NCI-H774 (cell line): Measurements from ENCODE around the gene GFY.
"Not testable (repeated sequence)": the region's sequence is repeated elsewhere in the genome, so short reads cannot be mapped to it uniquely, and the experiment has no call there.

Experiments used
- DNase-seq: peaks from one replicate; lab custom pipeline; 2025; lab: John Stamatoyannopoulos, UW

GFY gene

DNA sequence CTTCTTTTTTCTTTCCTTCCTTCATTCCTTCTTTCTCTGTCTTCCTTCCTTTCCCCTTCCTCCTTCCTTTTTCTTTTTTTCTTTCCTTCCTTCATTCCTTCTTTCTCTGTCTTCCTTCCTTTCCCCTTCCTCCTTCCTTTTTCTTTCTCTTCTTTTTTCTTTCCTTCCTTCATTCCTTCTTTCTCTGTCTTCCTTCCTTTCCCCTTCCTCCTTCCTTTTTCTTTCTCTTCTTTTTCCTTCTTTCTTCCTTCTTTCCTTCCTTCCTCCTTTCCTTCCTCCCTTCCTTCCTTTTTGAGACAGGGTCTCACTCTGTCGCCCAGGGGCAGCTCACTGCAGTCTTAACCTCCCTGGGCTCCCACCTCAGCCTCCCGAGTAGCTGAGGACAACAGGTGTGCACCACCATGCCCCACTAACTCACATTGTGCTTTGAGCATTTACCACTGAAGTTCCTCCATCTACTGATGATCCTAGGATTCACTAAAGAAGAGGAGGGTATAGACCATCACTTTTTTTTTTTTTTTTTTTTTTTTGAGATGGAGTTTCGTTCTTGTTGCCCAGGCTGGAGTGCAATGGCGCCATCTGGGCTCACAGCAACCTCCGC is 19.0 kb downstream of the GFY start:
- not testable (repeated sequence) for DNase-seq

DNA sequence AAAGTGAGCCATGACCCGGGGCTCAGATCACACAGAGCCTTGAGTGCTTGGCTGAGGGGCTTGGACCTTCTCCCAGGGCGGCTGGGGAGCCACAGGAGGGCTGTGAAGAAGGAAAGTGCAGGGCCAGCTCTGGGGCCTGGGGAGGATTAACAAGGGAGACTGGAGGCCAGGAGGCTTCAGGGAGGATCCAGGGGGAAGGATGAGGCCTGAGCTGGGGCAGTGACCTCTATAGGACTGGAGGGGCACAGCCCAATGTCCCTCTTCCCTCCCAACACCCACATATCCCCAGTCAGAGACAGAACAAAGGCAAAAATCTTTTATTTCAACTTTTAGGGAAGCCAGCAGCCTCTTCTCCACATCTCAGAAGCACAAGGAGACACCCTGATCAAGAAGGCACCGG is 20.8 kb downstream of the GFY start:
- no peak for DNase-seq

DNA sequence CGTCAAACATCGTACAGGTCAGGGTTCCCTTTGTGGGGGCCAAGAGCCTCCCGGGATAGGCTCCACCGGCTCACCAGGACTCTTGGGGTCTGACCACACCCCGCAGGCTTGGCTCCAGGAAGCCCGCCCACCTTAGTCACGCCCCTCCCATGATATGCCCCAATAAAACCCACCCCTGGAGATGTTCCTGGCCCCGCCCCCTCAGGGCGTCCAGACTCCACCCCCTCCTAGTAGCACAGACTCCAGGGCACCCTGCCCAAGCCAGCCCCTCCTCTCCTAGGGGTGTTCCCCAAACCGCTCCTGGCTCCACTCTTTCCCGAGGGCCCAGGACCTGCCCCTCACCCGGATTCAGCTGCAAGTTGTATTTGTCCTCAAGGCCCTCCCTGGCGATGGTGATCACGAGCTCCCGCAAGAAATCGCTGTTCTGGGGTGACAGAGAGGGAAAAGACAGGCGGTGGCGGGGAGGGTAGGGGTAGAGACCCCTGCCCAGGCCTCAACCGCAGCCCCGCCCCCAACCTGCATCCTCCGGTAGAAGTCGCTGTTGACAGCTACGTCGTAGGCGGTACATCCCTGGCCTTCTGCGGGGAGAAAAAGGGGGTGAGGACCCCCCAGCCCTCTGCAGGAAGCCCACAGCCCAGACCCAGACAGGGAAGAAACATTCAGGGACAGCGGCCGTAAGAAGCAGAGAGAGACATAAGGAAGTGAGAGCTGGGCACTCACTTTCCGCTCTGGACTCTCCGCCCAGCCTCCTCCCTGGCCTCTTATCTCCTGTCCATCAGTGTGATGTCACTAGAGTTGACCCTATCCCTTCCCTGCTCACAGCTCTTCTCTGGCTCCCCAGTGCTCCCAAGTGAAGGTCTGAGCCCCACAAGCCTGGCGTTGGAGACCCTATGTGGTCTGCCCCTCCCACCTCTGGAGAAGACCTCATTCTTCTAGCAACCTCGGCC is 22.6 kb downstream of the GFY start:
- no peak for DNase-seq

DNA sequence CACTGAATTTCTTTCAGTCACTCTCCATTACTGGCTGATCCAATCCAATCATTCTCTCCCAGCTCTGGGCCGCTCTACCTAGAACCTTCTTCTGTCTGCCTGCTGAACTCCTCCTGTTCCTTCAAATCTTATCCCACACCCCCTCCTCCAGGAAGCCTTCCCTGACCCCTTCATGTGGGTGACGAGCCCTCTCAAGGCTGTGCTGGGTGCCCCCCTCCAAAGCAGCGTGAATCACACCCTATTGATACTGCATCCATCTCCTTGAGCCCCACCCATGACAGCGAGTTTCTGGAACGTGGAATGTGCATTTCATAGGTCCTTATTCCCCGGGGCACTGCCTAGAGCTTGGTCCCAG is 23.2 kb downstream of the GFY start:
- no peak for DNase-seq

- DNase-seq, result no peak
Measured at GRCh38 chr19:49450405-49450804, 25.2 kb downstream of the GFY start.

DNA sequence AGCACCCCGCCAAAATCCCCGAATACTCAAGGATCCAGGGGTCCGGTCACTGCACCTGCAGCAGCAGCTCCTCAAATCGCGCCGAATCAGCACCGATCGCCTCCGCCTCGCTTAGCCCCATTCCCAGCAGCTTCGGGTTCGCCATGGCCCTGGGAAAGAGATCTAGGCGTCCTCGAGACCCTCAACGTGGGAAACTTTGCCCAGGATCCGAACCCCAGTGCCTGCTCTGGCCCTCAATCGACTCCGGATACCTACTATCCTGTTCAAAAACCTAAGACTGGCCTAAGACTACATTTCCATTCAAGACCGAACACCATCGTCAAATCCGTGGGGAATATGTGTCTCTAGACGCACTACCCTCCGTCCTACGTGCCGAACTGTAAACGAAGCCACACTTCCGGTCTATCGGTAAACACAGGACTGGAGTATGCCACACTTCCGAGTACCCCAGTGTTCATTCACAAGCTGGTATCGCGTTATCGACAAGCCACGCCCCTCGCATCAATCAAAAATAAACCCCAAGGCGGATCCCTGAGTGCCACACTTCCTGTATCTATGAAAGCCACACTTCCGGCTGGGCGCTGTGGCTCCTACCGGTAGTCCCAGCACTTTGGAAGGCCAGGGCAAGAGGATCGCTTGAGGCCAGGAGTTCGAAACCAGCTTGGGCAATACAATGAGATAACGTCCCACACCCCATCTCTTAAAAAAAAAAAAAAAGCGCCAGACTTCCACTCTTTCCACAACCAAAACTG is 26.4 kb downstream of the GFY start, which contains the start of gene PIH1D1:
TSS of gene PIH1D1 (minus strand) at position 385 of the 752 bp plus-strand sequence. CDS start at position 145, 240 bp downstream.
- peak; percentile 98 for DNase-seq

DNA sequence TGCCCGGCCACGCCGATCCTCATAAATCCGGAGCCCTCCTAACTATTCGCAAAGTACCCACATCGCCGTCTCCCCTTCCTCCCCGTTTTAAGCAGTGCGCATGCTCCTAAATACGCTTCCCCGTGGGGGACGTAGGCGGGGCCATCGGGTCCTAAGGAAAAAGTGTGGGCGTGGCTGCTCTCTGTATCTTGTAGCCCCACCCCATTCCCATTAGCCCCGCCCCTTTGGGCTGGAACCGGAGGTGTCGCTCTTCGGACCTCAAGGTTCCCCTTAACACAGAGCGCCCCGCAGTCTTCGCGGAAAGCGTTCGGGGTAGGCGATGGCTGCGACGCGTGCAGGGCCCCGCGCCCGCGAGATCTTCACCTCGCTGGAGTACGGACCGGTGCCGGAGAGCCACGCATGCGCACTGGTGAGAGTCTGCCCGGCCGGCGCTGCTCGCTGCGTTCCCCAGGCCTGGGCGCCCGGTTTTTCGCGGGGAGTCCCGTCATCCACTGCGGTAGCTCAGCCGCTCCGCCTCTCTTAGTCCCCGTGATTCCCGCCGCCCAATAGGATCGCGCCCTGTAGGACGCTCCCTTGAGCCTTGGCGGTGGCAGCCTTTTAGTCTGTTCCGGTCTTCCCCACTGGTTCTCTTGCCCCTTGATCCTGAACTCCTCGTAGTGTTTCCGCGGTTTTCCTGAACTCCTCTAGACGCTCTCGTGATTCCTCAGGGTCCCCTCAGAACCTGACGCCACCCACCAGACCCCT is 28.0 kb downstream of the GFY start, which contains the start of gene ALDH16A1:
TSS of gene ALDH16A1 (plus strand) at position 213 of the 744 bp plus-strand sequence. CDS start at position 320, 107 bp downstream.
- DNase-seq, result peak; percentile 96

DNA sequence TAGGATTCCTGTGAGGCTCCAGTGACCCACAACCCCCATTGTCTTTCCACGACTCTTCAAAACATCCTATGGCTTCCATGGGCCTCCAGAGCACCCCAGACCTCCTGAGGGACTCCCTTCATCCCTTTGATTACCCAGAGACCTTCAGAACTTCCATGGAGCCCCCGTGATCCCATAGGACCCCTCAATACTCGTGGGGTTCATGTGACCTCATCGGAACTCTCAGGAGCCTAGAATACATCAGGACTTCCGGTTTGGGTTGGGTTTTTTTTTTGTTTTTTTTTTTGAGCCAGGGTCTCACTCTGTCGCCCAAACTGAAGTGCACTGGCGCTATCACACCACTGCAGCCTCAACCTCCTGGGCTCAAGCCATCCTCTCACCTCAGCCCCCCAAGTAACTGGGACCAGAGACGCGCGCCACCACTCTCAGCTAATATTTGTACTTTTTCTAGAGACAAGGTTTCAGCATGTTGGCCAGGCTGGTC is 28.6 kb downstream of the GFY start:
- no peak for DNase-seq

DNA sequence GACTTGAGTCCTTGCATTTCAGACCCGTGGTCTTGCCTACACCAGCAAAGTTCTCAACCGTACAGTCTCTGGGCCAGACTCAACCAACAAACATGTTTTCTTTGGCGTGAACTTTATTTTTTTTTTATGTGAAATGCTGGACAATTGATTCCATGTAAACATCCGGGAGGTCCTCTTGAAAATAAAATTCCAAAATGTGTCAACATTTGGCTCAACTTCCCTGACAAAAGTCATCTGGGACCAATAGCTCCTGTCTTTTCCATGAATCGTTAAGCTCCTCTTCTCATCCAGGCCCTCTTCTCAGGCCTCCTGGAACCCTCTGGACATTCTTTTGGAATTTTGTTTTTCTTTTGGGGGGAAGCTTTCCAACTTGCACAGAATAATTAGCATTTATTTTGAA is 30.6 kb downstream of the GFY start:
- no peak for DNase-seq

- no peak for DNase-seq
Measured at GRCh38 chr19:49456326-49456725, 31.1 kb downstream of the GFY start.

DNA sequence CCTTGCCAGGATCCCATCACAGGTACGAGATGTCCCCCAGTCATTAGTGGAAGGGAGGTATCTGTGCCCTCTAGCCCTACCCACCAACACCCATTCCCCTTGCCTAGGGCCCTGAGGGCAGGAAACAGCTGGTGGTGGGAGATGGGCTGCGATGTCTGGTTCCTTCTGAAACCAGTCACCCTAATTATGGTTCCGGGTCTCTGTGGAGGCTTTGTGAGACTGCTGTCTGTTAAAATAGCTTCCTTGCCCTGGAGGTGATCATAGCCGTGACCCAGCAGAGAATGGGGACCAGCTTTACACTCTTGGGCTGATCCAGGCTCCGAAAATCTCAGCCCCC is 33.3 kb downstream of the GFY start:
- no peak for DNase-seq

GRCh38 chr19:49459388-49459787 is 34.2 kb downstream of the GFY start:
- DNase-seq, result no peak

DNA sequence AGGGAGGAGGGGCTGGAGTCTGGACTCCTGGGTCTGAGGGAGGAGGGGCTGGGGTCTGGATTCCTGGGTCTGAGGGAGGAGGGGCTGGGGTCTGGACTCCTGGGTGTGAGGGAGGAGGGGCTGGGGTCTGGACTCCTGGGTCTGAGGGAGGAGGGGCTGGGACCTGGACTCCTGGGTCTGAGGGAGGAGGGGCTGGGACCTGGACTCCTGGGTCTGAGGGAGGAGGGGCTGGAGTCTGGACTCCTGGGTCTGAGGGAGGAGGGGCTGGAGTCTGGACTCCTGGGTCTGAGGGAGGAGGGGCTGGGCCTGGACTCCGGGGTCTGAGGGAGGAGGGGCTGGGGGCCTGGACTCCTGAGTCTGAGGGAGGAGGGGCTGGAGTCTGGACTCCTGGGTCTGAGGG is 35.9 kb downstream of the GFY start:
- not testable (repeated sequence) for DNase-seq

DNA sequence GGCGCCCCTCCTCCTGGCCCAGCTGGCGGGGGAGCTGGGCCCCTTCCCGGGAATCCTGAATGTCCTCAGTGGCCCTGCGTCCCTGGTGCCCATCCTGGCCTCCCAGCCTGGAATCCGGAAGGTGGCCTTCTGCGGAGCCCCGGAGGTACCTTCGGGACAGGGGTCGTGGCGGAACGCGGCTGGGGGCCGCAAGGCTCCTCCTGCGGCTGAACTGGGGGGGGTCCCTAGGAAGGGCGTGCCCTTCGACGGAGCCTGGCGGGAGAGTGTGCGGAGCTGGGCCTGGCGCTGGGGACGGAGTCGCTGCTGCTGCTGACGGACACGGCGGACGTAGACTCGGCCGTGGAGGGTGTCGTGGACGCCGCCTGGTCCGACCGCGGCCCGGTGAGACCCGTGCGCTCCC is 36.5 kb downstream of the GFY start:
- no peak for DNase-seq

GRCh38 chr19:49462492-49462891 is 37.3 kb downstream of the GFY start:
- DNase-seq, result no peak

- DNase-seq, result no peak
Measured at GRCh38 chr19:49463960-49464740, 39.0 kb downstream of the GFY start.

- no peak for DNase-seq
Measured at GRCh38 chr19:49465371-49465770, 40.2 kb downstream of the GFY start.

DNA sequence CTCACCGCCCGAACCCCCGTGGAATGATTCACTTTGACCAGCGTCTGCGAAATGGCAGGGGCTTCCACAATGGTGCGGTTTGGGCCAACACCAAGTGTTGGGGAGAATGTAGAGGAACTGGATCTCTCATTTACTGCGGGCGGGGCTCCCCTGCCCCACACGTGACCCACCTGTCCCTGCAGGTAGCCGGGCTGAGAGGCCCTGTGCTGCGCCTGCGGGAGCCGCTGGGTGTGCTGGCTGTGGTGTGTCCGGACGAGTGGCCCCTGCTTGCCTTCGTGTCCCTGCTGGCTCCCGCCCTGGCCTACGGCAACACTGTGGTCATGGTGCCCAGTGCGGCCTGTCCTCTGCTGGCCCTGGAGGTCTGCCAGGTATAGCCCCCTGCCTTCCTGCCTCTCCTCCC is 43.0 kb downstream of the GFY start:
- DNase-seq, result no peak

- no peak for DNase-seq
Measured at GRCh38 chr19:49468746-49469447, 43.7 kb downstream of the GFY start.
